ENCODE measurements around the gene IL13RA1. TPM values are rescaled to one million over a fixed set of nuclear protein-coding genes. Genes with fewer than 3 reads are reported as not detected.

The IL13RA1 gene
- total RNA-seq, 1 experiment from 2014 or later = 14.4 TPM

DNA sequence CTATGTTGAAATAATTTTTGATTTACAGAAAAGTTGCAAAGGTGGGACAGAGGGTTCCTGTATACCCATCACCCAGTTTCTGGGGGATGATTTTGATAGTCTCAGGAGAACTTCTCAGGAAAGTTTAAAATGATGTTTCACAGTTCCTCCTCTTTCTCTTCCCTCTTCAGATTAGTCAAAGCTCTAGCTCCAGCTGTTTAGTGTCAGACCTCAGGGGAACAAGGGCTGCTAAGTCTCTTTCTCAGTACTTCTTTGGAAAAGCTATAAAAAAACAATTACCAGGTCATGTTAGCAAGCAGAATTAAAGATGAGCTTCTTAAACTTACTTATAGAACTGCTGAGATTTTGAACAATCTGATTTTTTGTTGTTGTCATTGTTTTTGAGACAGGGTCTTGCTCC is 12.2 kb downstream of the IL13RA1 start:
- Histone ChIP-seq H4K8ac (replicated peaks; ENCODE audit: insufficient read length, low read depth, low read length) (no peak overlapping the region), H3K14ac (ENCODE audit: insufficient read depth, low read length) (no peak overlapping the region), H3K23me2 (ENCODE audit: insufficient read length, low read depth, low read length, poor library complexity, severe bottlenecking) (no peaks in the 10 kb centered on the region), H3K4me1 (ENCODE audit: insufficient read depth, low read length) (no peaks in the 10 kb centered on the region), H3K9ac (ENCODE audit: extremely low read depth, insufficient read length, low read length) (no peak overlapping the region), H3K27me3 (ENCODE audit: insufficient read depth, low read length) (no peaks in the 10 kb centered on the region), H2BK20ac (ENCODE audit: low read depth, low read length, poor library complexity, severe bottlenecking) (no peak overlapping the region), H3K27ac (ENCODE audit: insufficient read length, low read depth, low read length) (no peak overlapping the region), H2AK5ac (ENCODE audit: insufficient read length, low read length) (no peak overlapping the region), H3K4me2 (ENCODE audit: insufficient read depth, insufficient read length, low read length) (no peak overlapping the region), H3K79me1 (ENCODE audit: insufficient read depth, low read depth, low read length, poor library complexity, severe bottlenecking) (no peaks in the 10 kb centered on the region), H2BK12ac (ENCODE audit: insufficient read length, low read depth, low read length) (no peak overlapping the region), H3K9me3 (ENCODE audit: control insufficient read depth, low read depth, low read length) (peaks cover 23% of the 10 kb centered on the region), H3T11ph (ENCODE audit: low read length) (no peak overlapping the region), H3K18ac (ENCODE audit: insufficient read length, low read depth, low read length) (no peak overlapping the region), H3K4ac (ENCODE audit: low read depth, low read length) (no peak overlapping the region), H2AFZ (ENCODE audit: low read length) (no peak overlapping the region), H2BK120ac (ENCODE audit: low read depth, low read length, poor library complexity, severe bottlenecking) (no peak overlapping the region), H3K79me2 (ENCODE audit: insufficient read depth, low read length) (no peaks in the 10 kb centered on the region), H2BK5ac (ENCODE audit: insufficient read length, low read length) (no peak overlapping the region), H2BK15ac (ENCODE audit: low read depth, low read length) (no peak overlapping the region), H3K23ac (ENCODE audit: insufficient read length, low read depth, low read length) (no peak overlapping the region), H4K91ac (ENCODE audit: insufficient read length, low read depth, low read length) (no peak overlapping the region), H3K56ac (ENCODE audit: insufficient read length, low read depth, low read length) (no peak overlapping the region), H4K20me1 (ENCODE audit: control insufficient read depth, insufficient read depth, insufficient read length) (no peaks in the 10 kb centered on the region), H4K5ac (ENCODE audit: insufficient read length, low read depth, low read length) (no peak overlapping the region)
- Mint-ChIP-seq H3K36me3 (ENCODE audit: insufficient read depth in 1 of 3, low read depth in 3 of 3) (peaks cover 5 to 10% (median 6%) of the 10 kb centered on the region in 3 experiments; a peak in 5 of 7 replicates), H3K27ac (no peak overlapping the region), H3K27me3 (ENCODE audit: low read depth) (no peaks in the 10 kb centered on the region), H3K9me3 (peaks cover 26 to 67% of the 10 kb centered on the region in 2 experiments), H3K4me3 (no peak overlapping the region), H3K4me1 (peaks cover 3 to 10% of the 10 kb centered on the region in 2 experiments; a peak in 2 of 4 replicates)
- TF ChIP-seq, protein P1, sequence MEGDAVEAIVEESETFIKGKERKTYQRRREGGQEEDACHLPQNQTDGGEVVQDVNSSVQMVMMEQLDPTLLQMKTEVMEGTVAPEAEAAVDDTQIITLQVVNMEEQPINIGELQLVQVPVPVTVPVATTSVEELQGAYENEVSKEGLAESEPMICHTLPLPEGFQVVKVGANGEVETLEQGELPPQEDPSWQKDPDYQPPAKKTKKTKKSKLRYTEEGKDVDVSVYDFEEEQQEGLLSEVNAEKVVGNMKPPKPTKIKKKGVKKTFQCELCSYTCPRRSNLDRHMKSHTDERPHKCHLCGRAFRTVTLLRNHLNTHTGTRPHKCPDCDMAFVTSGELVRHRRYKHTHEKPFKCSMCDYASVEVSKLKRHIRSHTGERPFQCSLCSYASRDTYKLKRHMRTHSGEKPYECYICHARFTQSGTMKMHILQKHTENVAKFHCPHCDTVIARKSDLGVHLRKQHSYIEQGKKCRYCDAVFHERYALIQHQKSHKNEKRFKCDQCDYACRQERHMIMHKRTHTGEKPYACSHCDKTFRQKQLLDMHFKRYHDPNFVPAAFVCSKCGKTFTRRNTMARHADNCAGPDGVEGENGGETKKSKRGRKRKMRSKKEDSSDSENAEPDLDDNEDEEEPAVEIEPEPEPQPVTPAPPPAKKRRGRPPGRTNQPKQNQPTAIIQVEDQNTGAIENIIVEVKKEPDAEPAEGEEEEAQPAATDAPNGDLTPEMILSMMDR (conservative IDR thresholded peaks at IDR 0.05) = no peak
- DNase-seq = no peak

Measured in H9 (cell line).